ENCODE results near the gene CDK5RAP3. TPM values are rescaled to one million over a fixed set of nuclear protein-coding genes. Genes with fewer than 3 reads are reported as not detected.
A peak's percentile ranks its signal among the peaks of the same experiment; 100 is the strongest.

Gene CDK5RAP3
- total and polyA plus RNA-seq, 2 of the 13 experiments (the other 11 are each of a cell fraction or from before 2014, with no cell fraction given) = 128 to 154 TPM

GRCh38 chr17:47956791-47957590 is 13.9 kb upstream of the CDK5RAP3 start (continued):
- TF ChIP-seq CBX2 (IDR thresholded peaks at IDR 0.05; ENCODE audit: low read depth, low read length) (no peak), CBX2 (CRISPR knock-in tag; IDR thresholded peaks at IDR 0.05; ENCODE audit: low read depth) (no peak), ZNF768 (CRISPR knock-in tag; IDR thresholded peaks at IDR 0.05) (peak; percentile 11; the same call in 1 of the 2 replicates), ZNF678 (CRISPR knock-in tag; IDR thresholded peaks at IDR 0.05) (no peak), BHLHE40 (IDR thresholded peaks at IDR 0.05; ENCODE audit: low read length) (no peak), ZNF609 (CRISPR knock-in tag; IDR thresholded peaks at IDR 0.05; ENCODE audit: borderline replicate concordance) (no peak; the same call in 1 of the 2 replicates), YEATS4 (CRISPR knock-in tag; IDR thresholded peaks at IDR 0.05; ENCODE audit: borderline replicate concordance) (no peak), MXD1 (CRISPR knock-in tag; IDR thresholded peaks at IDR 0.05) (no peak), DR1 (CRISPR knock-in tag; IDR thresholded peaks at IDR 0.05) (no peak), ZFY (CRISPR knock-in tag; IDR thresholded peaks at IDR 0.05) (peak; percentile 59; the same call in 1 of the 2 replicates), HMGXB3 (CRISPR knock-in tag; IDR thresholded peaks at IDR 0.05; ENCODE audit: borderline replicate concordance) (no peak), TFDP2 (CRISPR knock-in tag; IDR thresholded peaks at IDR 0.05) (no peak), PHF21A (CRISPR knock-in tag; IDR thresholded peaks at IDR 0.05) (0 out of 2 replicates have a peak, but pooled peaks have one; percentile 35), TP53 (CRISPR knock-in tag; conservative IDR thresholded peaks at IDR 0.05) (no peak), ZNF331 (CRISPR knock-in tag; IDR thresholded peaks at IDR 0.05) (no peak), ZMAT3 (CRISPR knock-in tag; conservative IDR thresholded peaks at IDR 0.05) (no peak), AHR (CRISPR knock-in tag; IDR thresholded peaks at IDR 0.05) (no peak), MLX (CRISPR knock-in tag; IDR thresholded peaks at IDR 0.05) (no peak)
